ENCODE data around the gene GNPDA1. TPM values are rescaled to one million over a fixed set of nuclear protein-coding genes. Genes with fewer than 3 reads are reported as not detected.

The GNPDA1 gene
- total and polyA plus RNA-seq, 9 of the 15 experiments (the other 6 are each of a cell fraction or from before 2014, with no cell fraction given), result 14.1 to 145 (median 52.2) TPM

DNA sequence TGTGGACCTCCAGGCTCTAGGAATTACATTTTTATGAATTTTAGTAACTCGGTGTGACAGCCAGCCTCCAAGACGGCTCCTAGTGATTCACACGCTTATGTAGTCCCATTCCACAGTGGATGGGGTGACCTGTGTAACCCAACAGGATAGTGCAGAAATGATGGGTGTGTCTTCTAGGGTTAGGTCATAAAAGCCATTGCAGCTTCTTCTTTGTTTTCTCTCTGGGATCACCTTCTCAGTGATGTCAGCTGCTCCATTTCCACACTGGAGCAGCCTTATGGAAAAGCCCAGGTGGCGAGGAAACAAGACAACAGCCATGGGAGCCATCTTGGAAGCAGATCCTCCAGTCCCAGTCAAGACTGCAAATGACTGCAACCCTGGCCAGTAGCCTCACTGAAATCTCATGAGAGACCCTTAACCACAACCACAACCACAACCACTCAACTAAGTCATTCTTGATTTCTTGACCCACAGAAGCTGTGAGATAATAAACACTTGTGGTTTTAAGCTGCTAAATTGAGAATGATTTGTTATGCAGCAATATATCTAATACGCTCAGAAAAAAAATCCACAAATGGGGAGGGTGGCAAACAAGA is 5.1 kb upstream of the GNPDA1 start:
- DNase-seq (ENCODE audit: extremely low read depth in 1 of 4, low spot score in 3 of 4) (no peak), FAIRE-seq (no peak), ATAC-seq (no peak)
- no peak overlapping the region for H2AFZ ChIP-seq (ENCODE audit: low read depth, low read length)
- H4K20me1 ChIP-seq (replicated peaks; ENCODE audit: control insufficient read depth, insufficient read depth, low read length), result no peaks in the 10 kb centered on the region
- ChIA-PET CTCF (ENCODE audit: low intra/inter-chr PET ratio) (no interaction called here), POLR2A (interaction anchor here (0.9 to 1.2 kb wide), 2 partner anchors 17 to 79 kb away, joined by 3 read pairs; no protein-coding TSS in a partner anchor)
- no peak overlapping the region for H3K27ac ChIP-seq (ENCODE audit: extremely low read depth, low read depth, low read length)
- peaks cover 7% of the 10 kb centered on the region; the same call in 1 of the 3 replicates for H3K79me2 ChIP-seq (ENCODE audit: control insufficient read depth, insufficient read depth, low read length)
- intact Hi-C loops (cut with micrococcal nuclease) (no loop called here), in situ Hi-C loops (cut with MboI) (no loop called here)
- peaks cover 7 to 25% of the 10 kb centered on the region in 2 experiments for H3K4me1 ChIP-seq (replicated peaks in 1 of 2; ENCODE audit: control insufficient read depth in 2 of 2, insufficient read depth in 2 of 2, low read length in 2 of 2)
- no TSS peak for BruUV-seq (replicated peaks)
- H3K4me3 ChIP-seq, result no peak overlapping the region
- no peaks in the 10 kb centered on the region for H3K36me3 ChIP-seq (ENCODE audit: control insufficient read depth, insufficient read depth, low read length)
- no peak overlapping the region for H3K9ac ChIP-seq (ENCODE audit: insufficient read depth in 1 of 2, low read depth in 2 of 2, low read length in 2 of 2)
- H3K9me1 ChIP-seq (ENCODE audit: control insufficient read depth, insufficient read depth, low read length), result no peaks in the 10 kb centered on the region
- no peak overlapping the region for H3K4me2 ChIP-seq (ENCODE audit: insufficient read depth, low read length)
- H3K9me3 ChIP-seq (replicated peaks; ENCODE audit: control insufficient read depth, insufficient read depth, low read depth, low read length), result peaks cover 3% of the 10 kb centered on the region; the same call in 1 of the 2 replicates
- WGBS (ENCODE audit: insufficient coverage, low coverage, missing lambda C conversion rate), result 43% methylated on average over 5 of the region's 5 CpGs
- H3K27me3 ChIP-seq (ENCODE audit: control insufficient read depth in 2 of 2, insufficient read depth in 2 of 2, low read length in 2 of 2), result no peaks in the 10 kb centered on the region
- TF ChIP-seq ZNF165 (CRISPR knock-in tag; IDR thresholded peaks at IDR 0.05; ENCODE audit: borderline replicate concordance), result no peak
- TF ChIP-seq, protein P1, sequence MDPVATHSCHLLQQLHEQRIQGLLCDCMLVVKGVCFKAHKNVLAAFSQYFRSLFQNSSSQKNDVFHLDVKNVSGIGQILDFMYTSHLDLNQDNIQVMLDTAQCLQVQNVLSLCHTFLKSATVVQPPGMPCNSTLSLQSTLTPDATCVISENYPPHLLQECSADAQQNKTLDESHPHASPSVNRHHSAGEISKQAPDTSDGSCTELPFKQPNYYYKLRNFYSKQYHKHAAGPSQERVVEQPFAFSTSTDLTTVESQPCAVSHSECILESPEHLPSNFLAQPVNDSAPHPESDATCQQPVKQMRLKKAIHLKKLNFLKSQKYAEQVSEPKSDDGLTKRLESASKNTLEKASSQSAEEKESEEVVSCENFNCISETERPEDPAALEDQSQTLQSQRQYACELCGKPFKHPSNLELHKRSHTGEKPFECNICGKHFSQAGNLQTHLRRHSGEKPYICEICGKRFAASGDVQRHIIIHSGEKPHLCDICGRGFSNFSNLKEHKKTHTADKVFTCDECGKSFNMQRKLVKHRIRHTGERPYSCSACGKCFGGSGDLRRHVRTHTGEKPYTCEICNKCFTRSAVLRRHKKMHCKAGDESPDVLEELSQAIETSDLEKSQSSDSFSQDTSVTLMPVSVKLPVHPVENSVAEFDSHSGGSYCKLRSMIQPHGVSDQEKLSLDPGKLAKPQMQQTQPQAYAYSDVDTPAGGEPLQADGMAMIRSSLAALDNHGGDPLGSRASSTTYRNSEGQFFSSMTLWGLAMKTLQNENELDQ (CRISPR knock-in tag; IDR thresholded peaks at IDR 0.05; ENCODE audit: borderline replicate concordance), result no peak
- TF ChIP-seq HDAC3 (IDR thresholded peaks at IDR 0.05; ENCODE audit: borderline replicate concordance, partially characterized antibody), result no peak
- TF ChIP-seq NRF1 (conservative IDR thresholded peaks at IDR 0.05 in 1 of 2, IDR thresholded peaks at IDR 0.05 in 1 of 2), result no peak
- TF ChIP-seq YY1 (IDR thresholded peaks at IDR 0.05; ENCODE audit: borderline replicate concordance in 1 of 3, control insufficient read depth in 1 of 3, extremely low read depth in 1 of 3, insufficient read depth in 3 of 3, insufficient read length in 1 of 3, insufficient replicate concordance in 2 of 3, low read depth in 1 of 3, low read length in 2 of 3), result peak in 1 of 3 experiments; percentile 64
- TF ChIP-seq PTRF (tag; IDR thresholded peaks at IDR 0.05), result no peak
- TF ChIP-seq ZNF75A (CRISPR knock-in tag; IDR thresholded peaks at IDR 0.05), result no peak
- TF ChIP-seq CBFA2T3 (IDR thresholded peaks at IDR 0.05), result peak; percentile 26; the same call in 1 of the 2 replicates
- TF ChIP-seq, protein P2, sequence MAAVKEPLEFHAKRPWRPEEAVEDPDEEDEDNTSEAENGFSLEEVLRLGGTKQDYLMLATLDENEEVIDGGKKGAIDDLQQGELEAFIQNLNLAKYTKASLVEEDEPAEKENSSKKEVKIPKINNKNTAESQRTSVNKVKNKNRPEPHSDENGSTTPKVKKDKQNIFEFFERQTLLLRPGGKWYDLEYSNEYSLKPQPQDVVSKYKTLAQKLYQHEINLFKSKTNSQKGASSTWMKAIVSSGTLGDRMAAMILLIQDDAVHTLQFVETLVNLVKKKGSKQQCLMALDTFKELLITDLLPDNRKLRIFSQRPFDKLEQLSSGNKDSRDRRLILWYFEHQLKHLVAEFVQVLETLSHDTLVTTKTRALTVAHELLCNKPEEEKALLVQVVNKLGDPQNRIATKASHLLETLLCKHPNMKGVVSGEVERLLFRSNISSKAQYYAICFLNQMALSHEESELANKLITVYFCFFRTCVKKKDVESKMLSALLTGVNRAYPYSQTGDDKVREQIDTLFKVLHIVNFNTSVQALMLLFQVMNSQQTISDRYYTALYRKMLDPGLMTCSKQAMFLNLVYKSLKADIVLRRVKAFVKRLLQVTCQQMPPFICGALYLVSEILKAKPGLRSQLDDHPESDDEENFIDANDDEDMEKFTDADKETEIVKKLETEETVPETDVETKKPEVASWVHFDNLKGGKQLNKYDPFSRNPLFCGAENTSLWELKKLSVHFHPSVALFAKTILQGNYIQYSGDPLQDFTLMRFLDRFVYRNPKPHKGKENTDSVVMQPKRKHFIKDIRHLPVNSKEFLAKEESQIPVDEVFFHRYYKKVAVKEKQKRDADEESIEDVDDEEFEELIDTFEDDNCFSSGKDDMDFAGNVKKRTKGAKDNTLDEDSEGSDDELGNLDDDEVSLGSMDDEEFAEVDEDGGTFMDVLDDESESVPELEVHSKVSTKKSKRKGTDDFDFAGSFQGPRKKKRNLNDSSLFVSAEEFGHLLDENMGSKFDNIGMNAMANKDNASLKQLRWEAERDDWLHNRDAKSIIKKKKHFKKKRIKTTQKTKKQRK (IDR thresholded peaks at IDR 0.05; ENCODE audit: borderline replicate concordance, low read depth, low read length), result no peak
- peak; percentile 71 to 76; a peak in 3 of 4 replicates for TF ChIP-seq KDM1A (IDR thresholded peaks at IDR 0.05)
- TF ChIP-seq TEAD4 (IDR thresholded peaks at IDR 0.05; ENCODE audit: low read length), result 0 out of 2 replicates have a peak, but pooled peaks have one; percentile 24
- no peak for TF ChIP-seq TEAD4 (CRISPR knock-in tag; IDR thresholded peaks at IDR 0.05; ENCODE audit: borderline replicate concordance)
- TF ChIP-seq, protein P3, sequence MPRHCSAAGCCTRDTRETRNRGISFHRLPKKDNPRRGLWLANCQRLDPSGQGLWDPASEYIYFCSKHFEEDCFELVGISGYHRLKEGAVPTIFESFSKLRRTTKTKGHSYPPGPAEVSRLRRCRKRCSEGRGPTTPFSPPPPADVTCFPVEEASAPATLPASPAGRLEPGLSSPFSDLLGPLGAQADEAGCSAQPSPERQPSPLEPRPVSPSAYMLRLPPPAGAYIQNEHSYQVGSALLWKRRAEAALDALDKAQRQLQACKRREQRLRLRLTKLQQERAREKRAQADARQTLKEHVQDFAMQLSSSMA (CRISPR knock-in tag; IDR thresholded peaks at IDR 0.05), result no peak
